ENCODE measurements around the gene VWC2L.
A peak's percentile ranks its signal among the peaks of the same experiment; 100 is the strongest.

VWC2L gene

GRCh38 chr2:214389334-214389733 is 21.5 kb upstream of the VWC2L start:
- Histone ChIP-seq H3K9me3 (ENCODE audit: severe bottlenecking) (no peaks in the 10 kb centered on the region), H3K36me3 (no peaks in the 10 kb centered on the region), H3K4me3 (ENCODE audit: low read depth, low read length) (no peak overlapping the region), H3K27me3 (ENCODE audit: insufficient read depth, low read depth, severe bottlenecking) (no peaks in the 10 kb centered on the region), H3K27ac (no peak overlapping the region)
- TF ChIP-seq CTCF (IDR thresholded peaks at IDR 0.05; ENCODE audit: low read depth, low read length): no peak
- DNase-seq: no peak

DNA sequence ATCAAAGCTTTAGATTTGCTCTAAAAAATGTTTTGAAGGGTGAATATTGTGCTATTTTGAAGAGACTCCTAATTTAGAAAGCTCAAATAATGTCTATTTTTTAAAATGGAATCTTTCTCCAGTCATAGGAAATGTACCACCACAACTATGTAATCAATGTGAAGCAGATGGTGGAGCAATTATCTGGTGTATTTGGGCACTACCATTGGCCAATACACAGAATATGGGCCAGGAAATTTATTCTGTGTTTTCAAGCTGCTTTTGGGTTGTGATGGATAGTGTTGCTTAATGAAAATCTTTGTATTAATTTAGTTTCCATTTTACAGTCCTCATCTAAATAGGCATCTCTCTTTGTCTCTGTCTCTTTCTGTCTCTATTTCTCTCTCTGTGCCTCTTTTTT is 17.1 kb upstream of the VWC2L start:
- Histone ChIP-seq H3K36me3 (no peaks in the 10 kb centered on the region), H3K27me3 (ENCODE audit: insufficient read depth, low read depth, severe bottlenecking) (no peaks in the 10 kb centered on the region), H3K9me3 (ENCODE audit: severe bottlenecking) (no peaks in the 10 kb centered on the region), H3K4me3 (ENCODE audit: low read depth, low read length) (no peak overlapping the region), H3K27ac (no peak overlapping the region)
- TF ChIP-seq CTCF (IDR thresholded peaks at IDR 0.05; ENCODE audit: low read depth, low read length): no peak
- DNase-seq: no peak

DNA sequence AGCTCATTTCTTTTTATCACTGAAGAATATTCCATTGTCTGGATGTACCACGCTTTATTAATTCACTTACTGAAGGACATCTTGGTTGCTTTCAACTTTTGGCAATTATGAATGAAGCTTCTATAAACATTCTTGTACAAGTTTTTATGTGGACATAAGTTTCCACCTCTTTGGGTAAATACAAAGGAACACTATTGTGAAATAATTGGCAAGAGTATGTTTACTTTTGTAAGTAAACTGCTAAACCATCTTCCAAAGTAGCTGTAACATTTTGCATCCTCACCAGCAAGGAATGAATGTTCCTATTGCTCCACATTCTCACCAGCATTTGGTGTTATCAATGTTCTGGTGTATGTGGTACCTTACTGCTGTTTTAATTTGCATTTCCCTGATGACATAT is 15.8 kb upstream of the VWC2L start:
- no peaks in the 10 kb centered on the region for H3K27me3 ChIP-seq (ENCODE audit: insufficient read depth, low read depth, severe bottlenecking)
- no peaks in the 10 kb centered on the region for H3K36me3 ChIP-seq
- no peak overlapping the region for H3K4me3 ChIP-seq (ENCODE audit: low read depth, low read length)
- no peaks in the 10 kb centered on the region for H3K9me3 ChIP-seq (ENCODE audit: severe bottlenecking)
- no peak for TF ChIP-seq CTCF (IDR thresholded peaks at IDR 0.05; ENCODE audit: low read depth, low read length)
- no peak for DNase-seq
- H3K27ac ChIP-seq: no peak overlapping the region

- H3K4me3 ChIP-seq (ENCODE audit: low read depth, low read length): no peak overlapping the region
- H3K36me3 ChIP-seq: no peaks in the 10 kb centered on the region
- H3K27ac ChIP-seq: no peak overlapping the region
- no peaks in the 10 kb centered on the region for H3K27me3 ChIP-seq (ENCODE audit: insufficient read depth, low read depth, severe bottlenecking)
- no peaks in the 10 kb centered on the region for H3K9me3 ChIP-seq (ENCODE audit: severe bottlenecking)
- no peak for TF ChIP-seq CTCF (IDR thresholded peaks at IDR 0.05; ENCODE audit: low read depth, low read length)
- no peak for DNase-seq
Measured at GRCh38 chr2:214401580-214401979, 9.3 kb upstream of the VWC2L start.

DNA sequence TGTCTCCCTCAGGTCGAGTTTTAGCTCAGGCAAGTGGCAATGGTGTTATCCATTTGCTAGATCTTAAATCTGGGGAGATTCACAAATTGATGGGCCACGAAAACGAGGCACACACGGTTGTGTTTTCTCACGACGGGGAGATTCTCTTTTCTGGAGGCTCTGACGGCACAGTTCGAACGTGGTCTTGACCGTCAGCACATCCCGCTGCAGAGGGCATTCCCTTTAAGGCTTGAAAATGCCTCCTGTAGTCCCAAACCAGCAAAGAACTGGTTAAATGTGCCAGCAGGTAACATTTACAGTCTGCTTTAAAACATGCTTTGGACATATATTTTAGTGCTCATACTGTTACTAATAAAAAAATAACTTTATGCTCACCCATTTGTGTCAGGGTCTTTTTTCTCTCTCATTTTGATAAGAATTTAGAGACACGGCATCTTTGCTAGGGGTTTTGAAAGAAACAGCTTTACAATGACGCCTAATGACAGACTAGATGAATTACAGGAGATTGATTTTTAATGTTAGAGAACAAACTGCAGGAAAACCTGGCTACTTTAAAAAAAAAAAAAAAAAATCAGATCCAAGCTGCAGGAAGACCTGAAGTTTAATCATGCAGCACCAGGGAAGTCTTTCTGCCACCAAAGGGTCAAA is 602 bp upstream of the VWC2L start:
- DNase-seq: no peak
- H3K27ac ChIP-seq: no peak overlapping the region
- H3K36me3 ChIP-seq: no peaks in the 10 kb centered on the region
- peak overlapping the region; percentile 26; the same call in 1 of the 2 replicates for H3K4me3 ChIP-seq (ENCODE audit: low read depth, low read length)
- H3K9me3 ChIP-seq (ENCODE audit: severe bottlenecking): no peaks in the 10 kb centered on the region
- H3K27me3 ChIP-seq (ENCODE audit: insufficient read depth, low read depth, severe bottlenecking): no peaks in the 10 kb centered on the region
- no peak for TF ChIP-seq CTCF (IDR thresholded peaks at IDR 0.05; ENCODE audit: low read depth, low read length)

DNA sequence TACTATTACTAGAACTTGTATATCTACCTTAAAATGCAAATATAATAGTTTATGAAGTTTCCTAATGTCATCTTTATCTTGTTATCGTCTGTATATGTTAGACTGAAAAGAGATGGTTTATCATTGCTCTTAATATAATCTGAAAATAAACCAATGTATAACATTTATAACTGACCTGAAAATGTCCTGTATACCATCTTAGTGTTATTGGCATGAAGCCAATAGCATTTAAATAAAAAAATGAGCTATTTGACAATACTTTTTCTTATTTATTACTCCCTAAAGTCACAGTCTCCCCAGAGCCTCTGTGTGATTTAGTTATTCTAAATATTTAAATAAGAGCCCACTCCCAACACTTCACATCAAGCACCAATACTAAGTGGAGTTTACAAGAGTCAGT is 1.8 kb downstream of the VWC2L start:
- Histone ChIP-seq H3K9me3 (ENCODE audit: severe bottlenecking) (no peaks in the 10 kb centered on the region), H3K4me3 (ENCODE audit: low read depth, low read length) (no peak overlapping the region), H3K27me3 (ENCODE audit: insufficient read depth, low read depth, severe bottlenecking) (no peaks in the 10 kb centered on the region), H3K27ac (no peak overlapping the region), H3K36me3 (no peaks in the 10 kb centered on the region)
- DNase-seq: no peak
- no peak for TF ChIP-seq CTCF (IDR thresholded peaks at IDR 0.05; ENCODE audit: low read depth, low read length)

Measured in WERI-Rb-1 (cell line).